Psoas muscle (tissue), 8 donors: ENCODE results near the gene MYH7. TPM values are rescaled to one million over a fixed set of nuclear protein-coding genes. Genes with fewer than 3 reads are reported as not detected.

ENCODE experiments used
- ATAC-seq, 4 donors: fragments of 200-7000 bp; cut with Tn5 transposase; one replicate each; pipeline ENCODE4 v1.9.1; 2020; ENCODE audit warnings: moderate library complexity in 3 of 4, mild to moderate bottlenecking in 2 of 4
- DNase-seq, 2 donors: peaks; one replicate each; pipeline ENCODE4 v3.0.0-alpha.2; 2020
- H3K27ac ChIP-seq: fragments of 200-600 bp; one replicate; pipeline ENCODE4 v1.8.0; 2022
- H3K27me3 ChIP-seq, 3 donors: fragments of 200-600 bp in 1 of 3; one replicate each; pipeline versions ENCODE4 v1.6.1 to v1.8.0; 2013 to 2022; ENCODE audit warnings: low read length in 2 of 3, mild to moderate bottlenecking in 2 of 3, moderate library complexity in 1 of 3; ENCODE audit not compliant: insufficient read depth in 3 of 3
- H3K36me3 ChIP-seq, 2 donors: fragments of 200-600 bp in 1 of 2; one replicate each; pipeline versions ENCODE4 v1.6.1 to v1.8.0; 2013 to 2022; ENCODE audit warnings: low read depth in 1 of 2, mild to moderate bottlenecking in 1 of 2, moderate library complexity in 1 of 2; ENCODE audit not compliant: insufficient read depth in 1 of 2
- H3K4me1 ChIP-seq: fragments of 200-600 bp; one replicate; pipeline ENCODE4 v1.8.0; 2022
- H3K4me3 ChIP-seq: fragments of 200-600 bp; one replicate; pipeline ENCODE4 v1.8.0; 2022; ENCODE audit warnings: mild to moderate bottlenecking
- H3K9me3 ChIP-seq: fragments of 200-600 bp; one replicate; pipeline ENCODE4 v1.8.0; 2022
- CTCF ChIP-seq: fragments of 200-600 bp; IDR thresholded peaks from one replicate; pipeline ENCODE4 v1.8.0; 2022; ENCODE audit warnings: antibody characterized with exemption
- WGBS, 3 donors: extraction: QIAGEN DNeasy Blood & Tissue Kit; methylation state at CpG; one replicate each; pipeline versions ENCODE4 v1.1.6 to v1.1.7; 2013; 5-methylcytosine and 5-hydroxymethylcytosine counted together
- intact Hi-C, 2 donors: fragments of 100-400 bp; cut with DNase I; formaldehyde crosslinking; loops; one replicate each; pipeline versions ENCODE4 v1.11.0 to v1.14.2; 2022
- polyA plus RNA-seq, 3 donors: library from polyadenylated mRNA; stranded (reverse); fragments of 200-250 nt; gene quantifications; one replicate each; pipeline ENCODE4 v1.2.3, GENCODE V29; 2013
- total RNA-seq, 4 donors: library from RNA; stranded (reverse); fragmentation: NEBNext Ultra II Directional in 2 of 4; extraction: Animal tissue kit (Norgen Biotek cat#: 25700) in 2 of 4; gene quantifications; one replicate each; pipeline versions ENCODE4 v1.2.1 to v1.2.4, GENCODE V29; 2021 to 2023
- donor health status: healthy with polysubstance abuse.
- donor health status: DM: no; HTN: no; CAD: no; lungs with moderate emphysema.
- donor health status: Bipolar disorder and iron deficiency.
- donor health status: healthy.
- donor health status: DM: yes; HTN: yes; CAD: no.
- donor health status: DM: no; HTN: no; CAD: no.
- donor health status: DM: no; HTN: no; CAD: no.
- donor health status: DM: yes; HTN: yes; CAD: no.

The MYH7 gene
- total and polyA plus RNA-seq, 7 donors: 1,035 to 15,830 (median 4,588) TPM

- no peak for ATAC-seq
- no peak overlapping the region for H3K4me3 ChIP-seq
- intact Hi-C loops: no loop called here
- peaks cover 0 to 5% (median 0%) of the 10 kb centered on the region in 3 donors for H3K27me3 ChIP-seq
- 66 to 80% (median 78%) methylated on average over 15 to 18 of the region's 18 CpGs for WGBS, 3 donors
- no peaks in the 10 kb centered on the region for H3K4me1 ChIP-seq
- no peaks in the 10 kb centered on the region for H3K9me3 ChIP-seq
- no peak overlapping the region for H3K27ac ChIP-seq
- TF ChIP-seq CTCF: no peak
- peaks cover 5 to 67% of the 10 kb centered on the region in 2 donors for H3K36me3 ChIP-seq
- DNase-seq: no peak
Measured at GRCh38 chr14:23385642-23386265, 49.7 kb downstream of the MYH7 start.

- WGBS, 3 donors: 67 to 81% (median 73%) methylated on average over 2 of the region's 2 CpGs
- Histone ChIP-seq H3K27me3 (peaks cover 0 to 5% (median 0%) of the 10 kb centered on the region in 3 donors), H3K4me1 (no peaks in the 10 kb centered on the region), H3K4me3 (no peak overlapping the region), H3K27ac (no peak overlapping the region), H3K9me3 (no peaks in the 10 kb centered on the region), H3K36me3 (peaks cover 5 to 66% of the 10 kb centered on the region in 2 donors)
- ATAC-seq (no peak), DNase-seq (no peak)
- intact Hi-C loops: no loop called here
- no peak for TF ChIP-seq CTCF
Measured at GRCh38 chr14:23385244-23385641, 50.2 kb downstream of the MYH7 start.

GRCh38 chr14:23384364-23385080 is 50.9 kb downstream of the MYH7 start:
- DNase-seq (no peak), ATAC-seq (no peak)
- WGBS, 3 donors: 84 to 92% (median 88%) methylated on average over 28 to 29 of the region's 29 CpGs
- H3K4me3 ChIP-seq: no peak overlapping the region
- peaks cover 5 to 63% of the 10 kb centered on the region in 2 donors for H3K36me3 ChIP-seq
- intact Hi-C loops: no loop called here
- peaks cover 0 to 5% (median 0%) of the 10 kb centered on the region in 3 donors for H3K27me3 ChIP-seq
- no peak overlapping the region for H3K27ac ChIP-seq
- TF ChIP-seq CTCF: no peak
- H3K4me1 ChIP-seq: no peaks in the 10 kb centered on the region
- H3K9me3 ChIP-seq: no peaks in the 10 kb centered on the region

- no peak for TF ChIP-seq CTCF
Measured at GRCh38 chr14:23382731-23383440, 52.6 kb downstream of the MYH7 start.

More at GRCh38 chr14:23382731-23383440, 52.6 kb downstream of the MYH7 start:
- no peaks in the 10 kb centered on the region for H3K4me1 ChIP-seq
- intact Hi-C loops: no loop called here
- no peak for DNase-seq
- no peak for ATAC-seq
- peaks cover 0 to 5% (median 0%) of the 10 kb centered on the region in 3 donors for H3K27me3 ChIP-seq
- H3K27ac ChIP-seq: no peak overlapping the region
- no peaks in the 10 kb centered on the region for H3K9me3 ChIP-seq
- peaks cover 3 to 56% of the 10 kb centered on the region in 2 donors for H3K36me3 ChIP-seq
- H3K4me3 ChIP-seq: no peak overlapping the region
- 72 to 85% (median 78%) methylated on average over 10 of the region's 10 CpGs for WGBS, 3 donors
